Kidney epithelial cell (primary cell): ENCODE measurements around the gene WDR27. TPM values are rescaled to one million over a fixed set of nuclear protein-coding genes. Genes with fewer than 3 reads are reported as not detected.

Experiments
- DNase-seq: peaks from one replicate; pipeline ENCODE4 v3.0.0-alpha.2; 2010; ENCODE audit warnings: low read depth
- H3K27me3 ChIP-seq: 2 replicates; pipeline ENCODE4 v1.6.0; 2011; ENCODE audit warnings: low read length; ENCODE audit not compliant: control insufficient read depth, insufficient read depth
- H3K36me3 ChIP-seq: 2 replicates; pipeline ENCODE4 v1.5.1; 2011; ENCODE audit warnings: low read length; ENCODE audit not compliant: control insufficient read depth, insufficient read depth
- H3K4me3 ChIP-seq: 2 replicates; pipeline ENCODE4 v1.5.1; 2011; ENCODE audit warnings: low read depth, mild to moderate bottlenecking, control low read depth, low read length
- CTCF ChIP-seq: IDR thresholded peaks from 2 replicates; pipeline ENCODE4 v1.5.1; 2011; ENCODE audit warnings: mild to moderate bottlenecking, moderate library complexity, low read length, control low read depth, inconsistent platforms; ENCODE audit not compliant: insufficient read depth, poor library complexity, severe bottlenecking
- total RNA-seq: library from RNA; depleted of rRNA; stranded (reverse); fragments of >200 nt; gene quantifications from 2 replicates; pipeline ENCODE4 v1.2.3, GENCODE V29; 2015

The WDR27 gene
- total RNA-seq, 1 donor from 2014 or later, result 27.0 TPM

DNA sequence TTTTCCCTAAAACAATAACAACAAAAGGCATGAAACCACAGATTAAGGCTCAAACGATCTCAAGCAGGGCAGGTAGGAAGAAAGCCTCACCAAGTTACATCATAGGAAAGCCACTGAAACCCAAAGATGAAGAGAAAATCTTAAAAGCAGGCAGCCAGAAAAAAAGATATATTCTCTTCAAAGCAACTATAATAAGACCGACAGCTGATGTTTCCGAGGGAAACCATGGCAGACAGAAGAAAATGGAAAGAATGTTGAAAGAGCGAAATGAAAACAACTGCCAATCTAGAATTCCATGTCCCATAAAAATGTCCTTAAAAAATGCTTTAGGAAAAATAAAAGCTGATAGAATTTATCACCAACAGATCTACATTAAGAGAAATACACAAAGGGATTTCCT lies 286.6 kb downstream of the WDR27 start:
- no peak for DNase-seq
- H3K27me3 ChIP-seq, result no peaks in the 10 kb centered on the region
- TF ChIP-seq CTCF, result no peak

GRCh38 chr6:169411722-169412121 lies 290.1 kb downstream of the WDR27 start:
- Histone ChIP-seq H3K4me3 (no peak overlapping the region), H3K36me3 (no peaks in the 10 kb centered on the region), H3K27me3 (no peaks in the 10 kb centered on the region)
- no peak for DNase-seq
- no peak for TF ChIP-seq CTCF

More for the DNA sequence above, 286.6 kb downstream of the WDR27 start:
- no peaks in the 10 kb centered on the region for H3K36me3 ChIP-seq
- no peak overlapping the region for H3K4me3 ChIP-seq

DNA sequence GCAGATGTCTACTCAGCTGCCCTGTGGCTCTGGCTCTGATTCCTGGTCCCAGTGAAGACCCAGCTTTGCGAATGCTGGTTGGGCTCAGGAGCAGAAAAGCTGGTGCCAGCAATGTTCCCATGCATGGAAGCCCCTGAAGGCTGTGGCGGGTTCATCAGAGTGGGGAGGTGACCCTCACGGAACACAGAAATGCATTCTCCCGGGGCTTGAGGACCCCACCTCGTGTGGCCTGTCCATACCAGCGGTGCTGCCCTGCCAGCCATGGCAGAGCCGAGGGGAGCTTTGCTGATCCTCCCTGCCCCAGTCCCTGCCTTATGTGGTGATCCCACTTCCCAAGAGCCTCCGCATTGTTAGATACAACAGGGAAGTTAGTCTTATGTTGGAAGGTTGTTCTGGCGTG lies 290.5 kb downstream of the WDR27 start:
- Histone ChIP-seq H3K36me3 (no peaks in the 10 kb centered on the region), H3K27me3 (no peaks in the 10 kb centered on the region), H3K4me3 (no peak overlapping the region)
- DNase-seq, result no peak
- no peak for TF ChIP-seq CTCF

DNA sequence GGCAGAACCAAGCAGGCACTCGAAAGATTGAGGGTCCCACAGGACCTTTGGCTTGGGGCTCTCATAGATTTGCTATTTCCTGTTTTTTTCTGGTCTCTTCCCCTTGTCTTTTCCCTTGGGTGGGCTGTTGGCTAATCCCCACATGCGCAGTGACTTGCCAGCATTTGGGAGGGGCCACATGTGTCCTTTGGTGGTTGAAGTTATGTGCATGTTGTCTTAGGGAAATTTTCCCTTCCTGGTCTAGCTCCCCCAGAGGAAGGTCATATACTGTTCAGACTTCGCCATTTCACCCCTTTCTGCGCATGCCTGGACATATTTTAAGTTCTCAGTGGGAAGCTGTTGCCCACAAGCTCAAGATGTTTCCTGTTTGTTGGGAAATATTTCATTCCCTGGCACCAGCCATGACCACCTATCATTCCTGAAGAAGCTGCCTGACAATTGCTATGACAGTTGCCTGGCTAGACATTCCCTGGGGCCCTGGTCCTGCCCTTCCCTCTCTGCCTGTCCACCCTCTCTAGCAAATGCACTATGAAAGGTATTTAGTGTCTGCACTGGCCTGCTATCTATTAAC lies 292.0 kb downstream of the WDR27 start:
- H3K36me3 ChIP-seq, result no peaks in the 10 kb centered on the region
- DNase-seq, result no peak
- no peak for TF ChIP-seq CTCF

DNA sequence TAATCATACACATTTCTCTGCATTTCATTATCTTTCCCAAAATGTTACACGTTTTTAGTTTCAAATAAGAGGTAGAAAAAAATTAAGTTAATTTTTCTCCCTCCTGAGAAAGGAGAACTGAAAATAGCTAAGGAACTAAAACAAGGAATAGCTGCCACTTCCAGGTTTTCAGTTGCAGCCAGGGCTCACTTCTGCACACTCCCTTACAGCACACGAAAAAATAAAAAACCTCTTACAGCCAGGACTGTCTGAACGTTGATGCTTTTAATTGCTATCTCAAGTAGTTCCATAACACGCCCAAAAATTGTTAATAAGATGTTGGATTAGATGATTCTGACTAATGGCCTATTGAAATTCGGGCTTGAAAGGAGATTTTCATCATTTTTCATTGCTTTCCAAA lies 294.5 kb downstream of the WDR27 start:
- Histone ChIP-seq H3K27me3 (no peaks in the 10 kb centered on the region), H3K4me3 (no peak overlapping the region), H3K36me3 (no peaks in the 10 kb centered on the region)
- no peak for TF ChIP-seq CTCF
- no peak for DNase-seq

More for the DNA sequence above, 292.0 kb downstream of the WDR27 start:
- Histone ChIP-seq H3K27me3 (no peaks in the 10 kb centered on the region), H3K4me3 (no peak overlapping the region)

Other genes with a start within 250 kb of the WDR27 start
- 35.9 and 42.9 TPM in 2 replicates for gene C6orf120, start 97 bp upstream of the WDR27 start, total RNA-seq
- gene PHF10, start 22.5 kb upstream of the WDR27 start, total RNA-seq, result 31.3 and 32.7 TPM in 2 replicates
- gene DYNLT2, start 49.5 kb upstream of the WDR27 start, total RNA-seq, result 1.3 and 1.4 TPM in 2 replicates
- 20.3 and 34.2 TPM in 2 replicates for gene ERMARD, start 49.6 kb upstream of the WDR27 start, total RNA-seq